GM13977 (cell line): ENCODE measurements around the gene PPP6R2.
A peak's percentile ranks its signal among the peaks of the same experiment; 100 is the strongest.
"Not testable (repeated sequence)": the region's sequence is repeated elsewhere in the genome, so short reads cannot be mapped to it uniquely, and the experiment has no call there.

ENCODE experiments used
- DNase-seq: peaks from one replicate; pipeline ENCODE4 v3.0.0; 2012; ENCODE audit warnings: low spot score
- CTCF ChIP-seq: IDR thresholded peaks from 2 replicates; pipeline ENCODE4 v1.5.1; 2012; ENCODE audit warnings: mild to moderate bottlenecking, control low read depth; ENCODE audit not compliant: insufficient read depth; ENCODE audit errors: extremely low read depth, missing control alignments
- in situ Hi-C: fragments of 300-500 bp; cut with MboI; formaldehyde crosslinking; loops from one replicate; pipeline ENCODE4 v1.12.0; 2022; ENCODE audit warnings: low sequenced_read_pairs, low pct_unique_long_range_greater_than_20kb, mixed read lengths, inconsistent platforms; ENCODE audit not compliant: unreplicated experiment

The PPP6R2 gene

DNA sequence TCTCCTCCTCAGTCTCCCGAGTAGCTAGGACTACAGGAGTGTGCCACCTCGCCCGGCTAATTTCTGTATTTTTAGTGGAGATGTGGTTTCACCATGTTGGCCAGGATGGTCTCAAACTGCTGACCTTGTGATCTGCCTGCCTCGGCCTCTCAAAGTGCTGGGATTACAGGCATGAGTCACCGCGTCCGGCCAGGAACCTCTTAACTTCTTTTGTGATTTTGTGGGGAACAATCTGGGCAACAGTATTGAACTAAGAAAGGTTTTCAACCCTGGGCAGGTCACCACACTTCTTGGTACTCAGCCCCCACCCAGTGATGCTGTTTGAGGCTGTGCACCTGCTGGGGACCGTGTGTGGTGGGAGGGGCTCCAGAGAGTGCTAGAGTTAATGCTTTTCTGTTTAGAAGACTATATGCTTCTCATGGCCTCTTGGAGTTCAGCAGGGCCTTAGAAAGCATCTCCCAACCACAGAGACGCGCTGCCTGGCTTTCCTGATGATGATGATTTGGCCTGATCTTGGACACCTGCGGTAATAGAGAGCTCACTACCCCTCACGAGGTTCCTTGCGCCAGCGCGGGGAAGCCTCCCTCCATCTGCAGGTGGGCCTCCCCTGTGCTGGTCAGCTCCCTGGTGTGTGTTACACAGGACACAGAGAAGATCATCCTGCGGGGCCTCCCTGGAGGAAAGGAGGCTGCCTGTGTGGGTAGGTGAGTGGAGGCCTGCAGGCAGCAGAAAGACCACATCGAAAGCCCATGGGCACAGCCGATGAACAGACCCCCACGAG lies 17.5 kb upstream of the PPP6R2 start:
- in situ Hi-C loops = loop anchor here (10.0 kb wide), 1 partner anchor 51 kb away; the partner anchor contains the start of gene MAPK11

DNA sequence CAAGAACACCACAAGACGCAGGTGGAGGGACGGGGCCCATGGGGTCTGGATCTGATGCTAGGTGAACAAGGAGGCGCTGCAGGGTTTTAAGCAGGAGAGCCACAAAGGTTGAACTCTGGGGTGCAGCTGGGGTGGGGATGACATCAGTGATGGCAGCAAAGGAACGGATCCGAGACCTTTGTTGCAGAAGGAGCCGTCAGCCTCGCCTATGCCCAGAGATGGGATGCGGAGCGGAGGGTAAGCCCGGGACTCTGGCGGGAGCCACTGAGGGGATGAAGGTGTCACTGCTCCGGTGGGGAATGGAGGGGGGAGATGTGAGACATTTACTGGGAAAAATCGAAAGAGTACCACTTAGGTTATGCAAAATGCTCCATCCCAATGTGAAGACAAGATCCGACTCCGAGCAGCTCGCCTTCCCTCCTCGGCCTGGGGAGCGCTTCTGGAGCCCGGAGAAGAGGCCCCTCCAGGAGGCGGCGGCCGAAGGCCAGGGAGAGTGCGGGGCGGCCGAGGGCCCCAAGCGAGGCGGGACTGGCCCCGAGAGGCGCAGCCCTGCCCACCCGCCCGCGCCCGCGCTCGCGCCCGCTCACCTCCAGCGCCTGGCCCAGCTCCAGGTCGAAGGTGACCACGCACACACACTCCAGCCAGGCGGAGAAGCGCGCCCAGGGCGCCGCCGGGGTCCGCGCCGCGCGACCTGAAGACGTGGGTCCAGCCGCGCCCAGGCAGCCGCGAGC lies 16.7 kb upstream of the PPP6R2 start:
- in situ Hi-C loops = loop anchor here (10.0 kb wide), 1 partner anchor 52 kb away; the partner anchor contains the start of gene MAPK11
- TF ChIP-seq CTCF = no peak
- no peak for DNase-seq

More for the DNA sequence above, 17.5 kb upstream of the PPP6R2 start:
- DNase-seq = peak; percentile 23
- TF ChIP-seq CTCF = no peak

DNA sequence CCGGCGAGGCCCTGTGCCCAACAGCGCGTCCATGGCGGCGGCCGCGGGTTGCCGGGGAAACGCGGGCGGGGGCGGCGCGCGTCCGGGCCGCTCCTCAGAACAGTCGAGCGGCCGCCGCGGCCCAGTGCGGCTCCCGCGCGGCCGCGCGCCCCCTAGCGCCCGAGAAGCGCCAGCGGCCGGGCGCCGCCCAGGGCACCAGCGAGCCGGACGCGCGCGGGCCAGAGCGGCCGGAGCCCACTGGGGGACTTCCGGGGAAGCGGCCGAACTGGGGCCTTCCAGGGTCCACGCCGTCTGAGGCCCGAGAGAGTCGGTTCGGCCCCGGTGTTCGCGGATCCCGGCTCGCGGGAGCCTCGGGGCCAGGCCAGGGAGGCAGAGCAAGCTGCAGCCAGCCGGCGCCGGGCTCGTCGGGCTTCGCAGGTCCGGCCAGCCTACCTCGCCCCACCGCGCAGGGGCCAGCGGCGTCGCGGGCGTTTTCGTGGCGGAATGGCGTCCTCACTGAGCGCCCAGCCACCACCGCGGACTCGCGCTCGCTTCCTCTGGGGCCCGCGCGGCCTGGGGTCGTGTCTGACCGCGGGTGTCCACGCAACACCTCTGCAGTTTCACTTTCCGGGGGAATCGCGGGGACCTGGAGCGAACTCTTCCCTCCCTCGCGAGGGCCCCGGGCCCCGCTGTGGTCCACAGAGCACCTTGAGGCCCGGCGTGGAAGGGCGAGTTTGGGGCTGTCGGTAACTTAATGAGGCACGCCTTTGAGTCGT lies 16.0 kb upstream of the PPP6R2 start, which contains the start of gene DENND6B:
TSS of gene DENND6B (minus strand) at position 57 of the 755 bp plus-strand sequence. CDS start at position 33, 24 bp downstream.
- in situ Hi-C loops = loop anchor here (10.0 kb wide), 1 partner anchor 52 kb away; the partner anchor contains the start of gene MAPK11
- peak; percentile 90 for TF ChIP-seq CTCF

GRCh38 chr22:50327711-50328019 lies 15.5 kb upstream of the PPP6R2 start:
- in situ Hi-C loops = loop anchor here (10.0 kb wide), 1 partner anchor 53 kb away; the partner anchor contains the start of gene MAPK11
- TF ChIP-seq CTCF = no peak

More for the DNA sequence above, 16.0 kb upstream of the PPP6R2 start, which contains the start of gene DENND6B:
- peak; percentile 97 for DNase-seq

DNA sequence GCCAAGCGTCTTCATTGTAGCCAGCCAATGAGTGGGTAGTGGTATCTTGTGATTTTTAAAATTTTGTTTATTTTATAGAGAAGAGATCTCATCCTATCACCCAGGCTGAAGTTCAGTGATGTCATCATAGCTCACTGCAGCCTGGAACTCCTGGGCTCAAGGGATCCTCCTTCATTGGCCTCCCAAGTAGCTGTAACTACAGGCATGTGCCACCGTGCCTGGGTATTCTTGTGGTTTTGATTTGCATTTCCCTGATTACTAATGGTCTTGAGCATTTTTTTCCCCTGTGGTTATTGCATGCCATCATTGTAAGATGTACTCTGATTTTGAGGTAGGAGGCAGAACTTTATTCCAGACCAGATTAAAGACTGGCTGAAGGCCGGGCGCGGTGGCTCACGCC lies 13.9 kb upstream of the PPP6R2 start:
- no peak for TF ChIP-seq CTCF
- in situ Hi-C loops = loop anchor here (10.0 kb wide), 1 partner anchor 54 kb away; the partner anchor contains the start of gene MAPK11
- DNase-seq = no peak

More at GRCh38 chr22:50327711-50328019, 15.5 kb upstream of the PPP6R2 start:
- DNase-seq = no peak

DNA sequence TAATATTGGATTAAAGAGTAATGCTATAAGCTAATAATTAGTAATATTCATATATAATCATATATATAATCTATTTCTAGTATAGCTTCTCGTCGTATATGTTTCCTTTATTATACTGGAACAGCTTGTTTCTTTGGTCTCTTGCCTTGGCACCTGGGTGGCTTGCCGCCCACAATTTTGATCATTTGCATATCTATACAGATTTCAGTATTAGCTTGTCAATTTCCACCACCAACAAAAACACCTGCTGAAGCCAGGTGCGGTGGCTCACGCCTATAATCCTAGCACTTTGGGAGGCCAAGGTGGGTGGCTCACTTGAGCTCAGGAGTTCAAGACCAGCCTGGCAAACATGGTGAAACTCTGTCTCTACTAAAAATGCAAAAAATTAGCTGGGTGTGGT lies 8.7 kb upstream of the PPP6R2 start:
- DNase-seq, in situ Hi-C loops: not testable (repeated sequence)
